ENCODE results near the gene SCTR.

SCTR gene

GRCh38 chr2:119522671-119523070, 1.6 kb downstream of the SCTR start:
- DNase-seq = no peak

DNA sequence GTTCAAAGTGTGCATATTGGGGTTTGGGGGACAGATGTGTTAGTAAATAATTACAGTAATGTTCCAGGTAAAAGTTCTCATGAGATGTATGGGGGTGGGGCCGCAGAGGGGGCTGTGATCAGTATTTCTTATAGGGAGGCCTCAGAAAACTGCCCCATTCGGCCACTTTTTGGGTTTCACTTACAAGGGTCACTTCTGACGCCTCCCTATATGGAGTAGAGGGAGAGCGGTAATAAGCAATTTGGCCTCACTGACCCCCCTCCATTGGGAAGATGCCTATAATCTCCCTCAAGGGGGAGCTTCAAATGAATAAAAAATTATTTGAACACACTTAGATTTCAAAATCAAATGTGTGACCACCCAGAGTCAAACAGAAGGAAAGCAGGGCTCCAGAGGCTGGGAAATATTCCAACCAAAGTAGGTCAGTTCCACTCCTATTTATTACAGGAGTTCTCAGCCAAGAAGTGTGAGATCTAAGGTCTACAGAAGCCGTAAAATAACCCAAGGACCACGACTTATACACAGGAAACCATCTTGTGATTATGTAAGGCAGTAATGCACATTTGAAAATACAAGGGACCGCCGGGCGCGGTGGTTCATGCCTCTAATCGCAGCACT, 2.7 kb downstream of the SCTR start:
- DNase-seq = no peak

- DNase-seq = no peak
Observed at GRCh38 chr2:119520696-119521432, 3.4 kb downstream of the SCTR start.

- no peak for DNase-seq
Observed at GRCh38 chr2:119519057-119519408, 5.2 kb downstream of the SCTR start.

DNA sequence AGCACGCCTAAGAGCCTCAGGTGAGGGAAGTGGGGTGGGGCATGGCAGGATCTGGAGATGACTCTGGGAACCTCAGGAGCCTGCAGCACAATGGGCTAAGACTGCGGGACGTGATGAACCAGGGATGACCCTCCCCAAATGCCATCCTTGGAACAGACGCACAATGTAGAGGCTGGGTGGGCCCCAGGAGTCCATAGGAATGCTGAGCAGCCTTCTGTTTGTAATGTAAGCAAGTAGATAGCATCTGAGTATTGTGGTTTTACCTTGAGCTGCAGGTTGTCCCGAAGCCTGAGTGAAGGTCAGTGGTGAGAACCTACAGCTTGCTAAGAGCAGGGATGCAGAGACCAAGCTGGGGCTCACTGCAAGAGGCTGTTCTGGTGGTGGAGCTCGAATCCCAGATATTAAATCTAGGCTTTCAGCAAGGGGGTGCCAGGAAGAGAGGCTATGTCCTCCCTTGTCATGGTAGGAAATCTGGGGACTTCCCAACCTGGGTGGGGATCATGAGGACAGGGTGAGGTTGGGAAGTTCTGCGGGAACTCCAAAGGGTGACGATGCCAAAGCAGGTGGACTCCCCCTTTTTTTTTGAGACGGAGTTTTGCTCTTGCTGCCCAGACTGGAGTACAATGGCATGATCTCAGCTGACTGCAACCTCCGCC, 5.8 kb downstream of the SCTR start:
- DNase-seq = no peak

GRCh38 chr2:119517433-119517832, 6.8 kb downstream of the SCTR start:
- no peak for DNase-seq

DNA sequence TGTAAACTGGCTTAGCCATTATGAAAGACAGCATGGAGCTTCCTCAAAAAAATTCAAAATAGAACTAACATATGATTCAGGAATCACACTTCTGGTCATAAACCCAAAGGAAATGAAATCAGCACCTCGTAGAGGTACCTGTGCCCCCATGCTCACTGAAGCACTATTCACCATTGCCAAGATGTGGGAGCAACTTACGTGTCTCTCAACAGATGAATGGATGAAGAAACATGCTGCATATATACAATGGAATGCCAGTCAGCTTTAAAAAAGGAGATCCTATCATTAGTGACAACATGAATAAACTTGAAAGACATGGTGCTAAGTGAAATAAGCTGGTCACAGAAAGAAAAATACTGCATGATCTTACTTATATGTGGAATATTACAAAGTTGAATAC, 8.2 kb downstream of the SCTR start:
- DNase-seq = no peak

DNA sequence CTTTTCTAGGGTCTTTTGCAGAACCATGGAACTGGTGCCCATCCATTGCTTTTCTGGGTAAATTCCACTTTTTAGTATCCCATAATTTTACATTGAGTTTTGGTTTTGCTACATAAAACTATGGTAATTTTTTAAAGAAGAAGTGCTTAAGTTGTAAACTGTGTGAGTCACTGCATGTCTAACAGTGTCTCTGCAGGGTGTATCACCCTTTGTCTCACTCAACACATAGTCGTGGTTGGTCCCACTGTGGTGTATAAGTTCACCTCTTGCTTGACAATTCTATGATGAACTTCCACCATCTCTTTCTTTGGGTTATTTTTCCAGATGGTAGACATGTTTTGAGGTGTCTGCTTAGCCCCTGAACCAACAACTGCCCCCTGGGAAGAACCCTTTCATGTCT, 10.5 kb downstream of the SCTR start:
- no peak for DNase-seq

DNA sequence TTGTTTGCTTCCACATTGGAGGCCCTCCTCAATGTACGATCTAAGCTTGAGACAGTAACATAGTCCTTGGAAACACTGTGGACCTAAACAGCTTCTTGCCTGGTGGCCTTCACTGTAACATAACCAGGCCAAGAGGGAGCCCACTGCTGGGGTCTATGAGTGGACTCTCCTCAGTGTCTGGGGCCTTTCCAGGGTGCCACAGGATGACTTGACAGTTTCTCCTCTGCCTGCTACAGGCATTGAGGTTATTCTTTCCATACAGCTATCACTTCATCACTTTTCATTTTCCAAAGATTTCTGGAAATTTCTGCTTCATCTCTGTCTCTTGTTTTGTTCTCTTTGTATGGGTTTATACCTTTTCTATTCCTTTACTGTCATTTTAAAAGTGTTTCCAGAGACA, 11.3 kb downstream of the SCTR start:
- DNase-seq = no peak

DNA sequence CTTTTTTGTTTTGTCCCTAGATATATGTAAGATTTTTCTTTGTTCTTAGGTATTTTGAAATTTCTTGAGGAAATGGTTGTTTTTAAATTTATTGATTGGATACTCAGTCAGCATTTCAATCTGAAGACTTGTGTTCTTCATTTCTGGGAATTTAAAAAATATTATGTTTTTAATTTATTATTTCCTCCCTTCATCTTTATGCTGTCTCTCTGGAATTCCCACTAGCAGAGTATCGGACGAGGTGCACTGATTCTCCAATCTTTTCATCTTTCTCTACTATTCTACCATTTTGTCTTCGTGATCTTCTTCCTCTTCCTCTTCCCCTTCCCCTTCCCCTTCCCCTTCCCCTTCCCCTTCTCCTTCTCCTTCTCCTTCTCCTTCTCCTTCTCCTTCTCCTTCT, 12.3 kb downstream of the SCTR start:
- DNase-seq = no peak

DNA sequence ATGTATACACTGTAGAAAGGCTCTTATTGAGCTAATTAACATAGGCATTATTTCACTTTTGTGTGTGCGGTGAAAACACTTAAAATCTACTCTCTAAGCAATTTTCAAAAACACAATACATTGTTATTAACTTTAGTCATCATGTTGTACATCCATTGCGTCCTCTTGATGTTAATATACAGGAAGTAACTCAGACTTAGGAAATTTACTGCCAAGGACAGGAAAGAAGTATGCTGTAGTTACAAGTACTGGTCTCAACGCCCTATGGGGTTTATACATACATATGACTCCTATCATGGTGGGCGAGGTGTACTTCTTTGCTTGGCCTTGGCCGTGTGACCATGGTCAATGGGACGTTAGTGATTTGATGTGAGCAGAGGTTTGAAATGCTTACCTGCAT, 15.5 kb downstream of the SCTR start:
- DNase-seq = no peak

DNA sequence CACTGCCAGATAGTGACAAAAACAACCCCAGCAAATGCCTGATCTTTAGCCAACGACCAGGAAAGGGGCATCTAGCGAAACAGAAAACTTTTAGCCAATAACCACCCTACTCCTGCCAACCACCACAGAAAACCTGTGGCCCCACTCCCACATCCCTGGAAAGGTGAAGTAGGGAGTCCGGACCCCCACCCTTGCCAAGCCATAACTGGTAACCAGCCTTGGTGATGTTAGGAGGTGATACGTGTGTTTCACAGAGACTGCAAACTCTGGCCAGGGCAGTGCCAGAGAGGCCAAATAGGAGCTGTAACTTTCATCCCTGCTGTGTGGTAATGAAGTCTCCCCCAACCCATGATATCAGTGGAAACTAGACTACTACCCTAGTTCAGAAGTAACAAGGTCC, 27.6 kb downstream of the SCTR start:
- no peak for DNase-seq

- DNase-seq = no peak
Observed at GRCh38 chr2:119495948-119496347, 28.3 kb downstream of the SCTR start.

- DNase-seq = no peak
Observed at GRCh38 chr2:119494163-119494790, 30.0 kb downstream of the SCTR start.

DNA sequence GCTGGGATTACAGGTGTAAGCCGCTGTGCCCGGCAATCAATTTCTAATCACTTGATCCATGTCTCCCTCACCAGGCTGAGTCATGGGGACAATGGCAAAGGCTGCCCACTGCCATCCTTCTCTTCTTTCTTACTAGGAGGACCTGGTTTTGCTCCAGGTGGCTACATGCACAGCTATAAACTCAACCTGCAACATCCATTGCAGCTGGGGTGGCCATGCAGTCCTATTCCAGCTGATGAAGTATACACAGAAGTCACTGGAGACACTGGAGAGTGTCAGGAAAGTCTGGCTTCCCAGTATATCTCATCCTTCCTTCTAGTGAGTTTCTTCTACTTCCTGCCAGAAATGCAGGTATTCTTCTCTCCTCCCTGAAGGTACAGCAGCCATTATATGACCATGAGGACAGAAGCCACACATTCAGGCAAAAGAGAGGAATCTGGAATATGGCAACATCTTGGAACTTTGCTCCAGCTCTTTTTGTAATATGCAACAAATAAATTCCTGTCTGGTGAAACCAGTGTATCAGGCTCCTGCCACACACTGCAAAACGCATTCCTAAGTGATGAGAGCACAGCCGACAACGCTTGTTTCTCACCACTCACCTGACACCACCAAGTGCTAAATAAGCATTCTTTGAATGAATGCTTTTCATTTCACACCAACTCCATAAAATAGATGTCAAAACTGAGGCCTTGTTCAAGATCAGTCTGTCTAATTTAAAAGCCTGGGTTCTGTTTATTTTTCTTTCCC, 32.3 kb downstream of the SCTR start:
- no peak for DNase-seq

DNA sequence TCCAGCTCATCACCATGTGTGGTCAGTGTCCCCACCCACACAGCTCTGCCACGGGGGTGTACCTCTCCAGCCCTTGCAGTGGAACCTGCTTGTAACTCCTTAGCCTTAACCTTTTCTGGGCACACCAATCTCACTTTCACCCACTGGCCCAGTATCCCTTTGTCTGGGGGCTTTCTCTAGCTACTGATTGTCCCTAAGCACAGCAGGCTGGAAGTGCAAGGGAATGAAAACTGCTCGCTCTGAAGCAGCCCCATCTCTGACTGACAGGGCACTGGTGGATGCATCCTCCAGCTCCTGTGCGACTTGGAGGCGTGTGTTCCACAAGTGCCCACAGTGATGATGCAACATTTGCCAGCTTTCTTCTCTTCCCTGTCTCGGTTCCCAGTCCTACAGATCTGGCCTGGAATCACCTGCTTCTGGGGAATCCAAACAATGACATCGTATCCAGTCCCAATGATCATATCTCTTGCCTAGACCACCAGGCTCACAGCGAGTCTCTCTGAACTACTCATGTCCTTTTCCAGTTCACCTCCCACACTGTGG, 33.6 kb downstream of the SCTR start:
- no peak for DNase-seq

GRCh38 chr2:119490106-119490505, 34.2 kb downstream of the SCTR start:
- DNase-seq = no peak

GRCh38 chr2:119489232-119489952, 34.9 kb downstream of the SCTR start:
- DNase-seq = no peak

- no peak for DNase-seq
Observed at GRCh38 chr2:119488245-119489214, 35.8 kb downstream of the SCTR start.

- DNase-seq = no peak
Observed at GRCh38 chr2:119487434-119488244, 36.6 kb downstream of the SCTR start.
